Measurements from ENCODE around the gene ERG28.

Gene ERG28

GRCh38 chr14:75628816-75629215 lies 31.9 kb downstream of the ERG28 start (continued):
- no peak for TF ChIP-seq ZNF362 (tag by site-specific recombination; IDR thresholded peaks at IDR 0.05)
- TF ChIP-seq TSHZ1 (tag by site-specific recombination; IDR thresholded peaks at IDR 0.05; ENCODE audit: borderline replicate concordance): no peak
- no peak for TF ChIP-seq ZNF561 (tag by site-specific recombination; IDR thresholded peaks at IDR 0.05; ENCODE audit: borderline replicate concordance)
- TF ChIP-seq ZNF416 (tag by site-specific recombination; IDR thresholded peaks at IDR 0.05): no peak
- TF ChIP-seq YY2 (tag by site-specific recombination; IDR thresholded peaks at IDR 0.05): no peak

- POLR2A ChIA-PET: no interaction called here
- CTCF ChIA-PET: no interaction called here
- H3K36me3 ChIP-seq (ENCODE audit: control insufficient read depth in 2 of 2, insufficient read depth in 1 of 2, low read length in 2 of 2): no peaks in the 10 kb centered on the region
- no peak overlapping the region for H3K4me3 ChIP-seq (ENCODE audit: low read depth, low read length)
- no peaks in the 10 kb centered on the region for H3K4me1 ChIP-seq (ENCODE audit: control insufficient read depth, insufficient read depth, low read length)
- TF ChIP-seq ZBTB11 (tag by site-specific recombination; conservative IDR thresholded peaks at IDR 0.05; ENCODE audit: low read depth): no peak
- H3K27ac ChIP-seq (ENCODE audit: extremely low read depth, low read depth, low read length): no peak overlapping the region
- no peaks in the 10 kb centered on the region for H3K9me3 ChIP-seq (ENCODE audit: control insufficient read depth, insufficient read depth, low read depth, low read length)
Observed at GRCh38 chr14:75627406-75627805, 33.3 kb downstream of the ERG28 start.

- no peaks in the 10 kb centered on the region for H3K9me3 ChIP-seq (ENCODE audit: control insufficient read depth, insufficient read depth, low read depth, low read length)
- no peaks in the 10 kb centered on the region for H3K4me1 ChIP-seq (ENCODE audit: control insufficient read depth, insufficient read depth, low read length)
- H3K36me3 ChIP-seq (ENCODE audit: control insufficient read depth in 2 of 2, insufficient read depth in 1 of 2, low read length in 2 of 2): no peaks in the 10 kb centered on the region
- TF ChIP-seq ZNF423 (tag by site-specific recombination; IDR thresholded peaks at IDR 0.05) (no peak), SP2 (tag by site-specific recombination; IDR thresholded peaks at IDR 0.05) (no peak), TRIM28 (IDR thresholded peaks at IDR 0.05; ENCODE audit: borderline replicate concordance, low read length) (no peak), ZNF248 (tag by site-specific recombination; IDR thresholded peaks at IDR 0.05) (no peak), ZNF529 (tag by site-specific recombination; IDR thresholded peaks at IDR 0.05; ENCODE audit: insufficient replicate concordance) (no peak), ZNF473 (tag by site-specific recombination; IDR thresholded peaks at IDR 0.05) (no peak), ZSCAN16 (tag by site-specific recombination; IDR thresholded peaks at IDR 0.05) (no peak), ZBTB49 (tag by site-specific recombination; IDR thresholded peaks at IDR 0.05; ENCODE audit: low read depth) (no peak)
- no peak overlapping the region for H3K27ac ChIP-seq (ENCODE audit: extremely low read depth, low read depth, low read length)
- ChIA-PET CTCF (no interaction called here), POLR2A (no interaction called here)
- H3K4me3 ChIP-seq (ENCODE audit: low read depth, low read length): no peak overlapping the region
Observed at GRCh38 chr14:75626863-75627262, 33.8 kb downstream of the ERG28 start.

Measured in HEK293 (cell line).